HEK293T (cell line): ENCODE results near the gene SPOUT1.
"Not testable (repeated sequence)": the region's sequence is repeated elsewhere in the genome, so short reads cannot be mapped to it uniquely, and the experiment has no call there.

Experiments
- CTCF ChIA-PET: fragments of 350-600 bp; formaldehyde crosslinking; extraction: SDS; loops from one replicate; lab custom pipeline; 2021; ENCODE audit warnings: antibody characterized with exemption, inconsistent platforms; lab: Yijun Ruan, JAX
- POLR2A ChIA-PET: fragments of 350-600 bp; formaldehyde crosslinking; extraction: SDS; loops from one replicate; lab custom pipeline; 2020; ENCODE audit warnings: antibody characterized with exemption, inconsistent platforms; lab: Yijun Ruan, JAX
- DNase-seq: peaks from one replicate; pipeline ENCODE4 v3.0.0; 2012; ENCODE audit warnings: mixed read lengths; ENCODE audit errors: extremely low spot score
- ARNT ChIP-seq: fragments of 450-650 bp; IDR thresholded peaks from 2 replicates; pipeline ENCODE4 v1.6.1; 2017; ENCODE audit warnings: mild to moderate bottlenecking
- BHLHE40 ChIP-seq: fragments of 450-650 bp; IDR thresholded peaks from 2 replicates; pipeline ENCODE4 v1.6.1; 2016; ENCODE audit warnings: mild to moderate bottlenecking, moderate library complexity, borderline replicate concordance
- CTBP1 ChIP-seq: fragments of 450-650 bp; IDR thresholded peaks from 2 replicates; pipeline ENCODE4 v1.6.1; 2016; ENCODE audit warnings: borderline replicate concordance
- ELF4 ChIP-seq: fragments of 450-650 bp; IDR thresholded peaks from 2 replicates; pipeline ENCODE4 v1.6.1; 2017; ENCODE audit warnings: antibody characterized with exemption
- FOXA1 ChIP-seq: fragments of 450-650 bp; IDR thresholded peaks from 2 replicates; pipeline ENCODE4 v1.6.1; 2016; ENCODE audit warnings: mild to moderate bottlenecking
- FOXK2 ChIP-seq: fragments of 450-650 bp; IDR thresholded peaks from 2 replicates; pipeline ENCODE4 v1.6.1; 2016; ENCODE audit warnings: mild to moderate bottlenecking
- FOXM1 ChIP-seq: fragments of 450-650 bp; IDR thresholded peaks from 2 replicates; pipeline ENCODE4 v1.6.1; 2017; ENCODE audit warnings: mild to moderate bottlenecking, borderline replicate concordance
- HDGF ChIP-seq: fragments of 450-650 bp; IDR thresholded peaks from 2 replicates; pipeline ENCODE4 v1.6.1; 2017; ENCODE audit warnings: antibody characterized with exemption, borderline replicate concordance
- L3MBTL2 ChIP-seq: fragments of 450-650 bp; conservative IDR thresholded peaks from 2 replicates; pipeline ENCODE4 v1.6.1; 2016; ENCODE audit warnings: mild to moderate bottlenecking
- LEF1 ChIP-seq: fragments of 450-650 bp; IDR thresholded peaks from 2 replicates; pipeline ENCODE4 v1.6.1; 2017; ENCODE audit warnings: mild to moderate bottlenecking, borderline replicate concordance
- NFRKB ChIP-seq: fragments of 450-650 bp; IDR thresholded peaks from 2 replicates; pipeline ENCODE4 v1.6.1; 2016; ENCODE audit warnings: mild to moderate bottlenecking, moderate library complexity
- PKNOX1 ChIP-seq: fragments of 450-650 bp; IDR thresholded peaks from 2 replicates; pipeline ENCODE4 v1.6.1; 2016
- SP1 ChIP-seq: fragments of 450-650 bp; IDR thresholded peaks from 2 replicates; pipeline ENCODE4 v1.6.1; 2017
- SUZ12 ChIP-seq: fragments of 450-650 bp; IDR thresholded peaks from 2 replicates; pipeline ENCODE4 v1.6.1; 2016; ENCODE audit warnings: mild to moderate bottlenecking
- TARDBP ChIP-seq: fragments of 450-650 bp; IDR thresholded peaks from 2 replicates; pipeline ENCODE4 v1.6.1; 2016
- ZNF384 ChIP-seq: fragments of 450-650 bp; IDR thresholded peaks from 2 replicates; pipeline ENCODE4 v1.6.1; 2016

Gene SPOUT1

GRCh38 chr9:128787659-128788058 is 41.9 kb downstream of the SPOUT1 start:
- ChIA-PET POLR2A (interaction anchor here (0.6 to 2.2 kb wide), 6 partner anchors 15 to 42 kb away, joined by 3 to 14 read pairs (median 4); partner anchors contain the start of genes ENDOG, SPOUT1 and ZER1), CTCF (interaction anchor here (2.0 kb wide), 1 partner anchor 86 kb away, joined by 4 read pairs; the partner anchor contains the start of gene PKN3)
- TF ChIP-seq HDGF (no peak), FOXA1 (no peak), CTBP1 (no peak), PKNOX1 (no peak), L3MBTL2 (no peak), BHLHE40 (no peak), ELF4 (no peak), ARNT (no peak), FOXM1 (no peak), NFRKB (no peak)
- DNase-seq, result no peak

GRCh38 chr9:128786681-128787601 is 42.7 kb downstream of the SPOUT1 start, which contains the start of gene TBC1D13:
TSS of gene TBC1D13 (plus strand) at chr9:128787253. CDS start at chr9:128787354, 101 bp downstream.
- ChIA-PET POLR2A (interaction anchor here (1.9 to 2.2 kb wide), 2 partner anchors 15 to 32 kb away, joined by 10 to 14 read pairs; partner anchors contain the start of genes ENDOG and ZER1), CTCF (no interaction called here)
- DNase-seq, result peak; percentile 92
- TF ChIP-seq ARNT (peak; percentile 86), FOXM1 (peak; percentile 96), ELF4 (no peak), SP1 (no peak), FOXK2 (no peak), CTBP1 (no peak), HDGF (no peak), FOXA1 (no peak), NFRKB (no peak), PKNOX1 (peak; percentile 40; the same call in 1 of the 2 replicates), ZNF384 (peak; percentile 55; the same call in 1 of the 2 replicates), BHLHE40 (no peak; the same call in 1 of the 2 replicates), L3MBTL2 (peak; percentile 95), LEF1 (no peak), SUZ12 (no peak), TARDBP (no peak)

GRCh38 chr9:128785427-128785826 is 44.2 kb downstream of the SPOUT1 start:
- DNase-seq, result no peak
- TF ChIP-seq HDGF, result no peak
- no peak for TF ChIP-seq ARNT
- TF ChIP-seq SP1, result no peak
- TF ChIP-seq FOXA1, result no peak
- TF ChIP-seq FOXK2, result no peak
- no peak for TF ChIP-seq TARDBP
- TF ChIP-seq ELF4, result no peak
- TF ChIP-seq CTBP1, result no peak
- ChIA-PET CTCF (interaction anchor here (0.7 kb wide), 1 partner anchor 27 kb away, joined by 3 read pairs; no protein-coding TSS in a partner anchor), POLR2A (no interaction called here)

GRCh38 chr9:128782669-128783068 is 46.9 kb downstream of the SPOUT1 start:
- DNase-seq, result no peak
- ChIA-PET CTCF (no interaction called here), POLR2A (interaction anchor here (1.5 kb wide), 1 partner anchor 10 kb away, joined by 12 read pairs; the partner anchor contains the start of gene ZER1)
- TF ChIP-seq L3MBTL2 (no peak), FOXA1 (no peak), CTBP1 (no peak), FOXK2 (no peak), SUZ12 (no peak)

- TF ChIP-seq NFRKB (no peak), SP1 (no peak), FOXA1 (no peak), LEF1 (no peak), FOXM1 (no peak), TARDBP (no peak), FOXK2 (no peak), ARNT (no peak), L3MBTL2 (no peak), ELF4 (no peak), PKNOX1 (no peak)
- DNase-seq, result no peak
- ChIA-PET POLR2A (interaction anchor here (1.5 kb wide), 1 partner anchor 9 kb away, joined by 12 read pairs; the partner anchor contains the start of gene ZER1), CTCF (no interaction called here)
These were observed 48.2 kb downstream of the SPOUT1 start for GRCh38 chr9:128781187-128782070.

- POLR2A ChIA-PET, DNase-seq, CTCF ChIA-PET: not testable (repeated sequence)
These were observed 49.5 kb downstream of the SPOUT1 start for GRCh38 chr9:128780093-128780492.
